ENCODE results near the gene AP2A2. TPM values are rescaled to one million over a fixed set of nuclear protein-coding genes. Genes with fewer than 3 reads are reported as not detected.

The AP2A2 gene
- total and polyA plus RNA-seq, 2 donors (not counting 1 experiment from before 2014, with no cell fraction given), result 53.1 to 57.0 TPM

DNA sequence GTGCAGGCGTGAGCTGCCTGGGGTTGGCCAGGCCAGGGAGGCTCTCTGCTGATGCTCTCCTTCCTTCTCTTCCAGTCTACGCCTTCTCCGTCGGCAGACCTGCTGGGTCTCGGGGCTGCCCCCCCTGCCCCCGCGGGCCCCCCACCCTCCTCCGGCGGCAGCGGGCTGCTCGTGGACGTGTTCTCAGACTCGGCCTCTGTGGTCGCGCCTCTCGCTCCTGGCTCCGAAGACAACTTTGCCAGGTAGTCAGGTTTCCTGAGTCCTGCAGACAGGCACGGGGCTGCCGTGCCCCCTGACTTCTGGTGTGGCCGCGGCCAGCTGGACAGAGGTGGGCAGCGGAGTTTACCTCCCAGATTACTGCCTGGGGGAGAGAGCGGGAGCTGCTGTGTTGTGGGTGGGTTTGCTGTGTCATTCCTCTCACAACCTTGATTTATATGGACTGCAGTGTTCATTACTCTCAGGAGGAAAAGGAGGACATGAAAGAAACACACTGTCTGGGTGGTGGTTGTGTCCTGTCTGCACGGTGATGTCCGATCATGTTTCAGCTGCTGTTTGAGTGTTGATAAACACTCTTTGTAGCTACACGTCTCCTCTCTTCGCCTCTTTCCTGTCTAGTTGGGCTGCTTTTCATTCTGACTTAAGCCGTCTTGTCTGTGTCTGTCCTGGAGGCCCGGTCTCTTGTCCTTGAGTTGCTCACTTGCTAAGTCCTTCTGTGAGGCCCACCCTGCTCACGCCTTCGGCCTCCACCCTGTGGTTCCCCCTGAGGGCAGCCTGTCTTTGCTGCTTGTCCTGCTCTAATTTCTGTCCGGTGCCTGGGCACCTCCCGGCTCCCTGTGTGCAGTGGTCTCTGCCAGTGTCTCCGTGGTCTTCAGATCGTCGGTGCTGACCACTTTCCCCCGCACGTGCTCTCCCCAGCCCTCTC is 74.9 kb downstream of the AP2A2 start:
- no peak overlapping the region for H3K9ac ChIP-seq (ENCODE audit: low read length)
- TF ChIP-seq CTCF (IDR thresholded peaks at IDR 0.05), result no peak
- no peak for TF ChIP-seq EZH2 (IDR thresholded peaks at IDR 0.05; ENCODE audit: borderline replicate concordance, insufficient read depth, low read depth, low read length, poor library complexity, severe bottlenecking)
- intact Hi-C loops (cut with micrococcal nuclease), result no loop called here
- no peak overlapping the region for H2AFZ ChIP-seq (ENCODE audit: insufficient read depth, low read depth, low read length, poor library complexity, severe bottlenecking)
- no peaks in the 10 kb centered on the region for H3K27me3 ChIP-seq (replicated peaks in 1 of 4; ENCODE audit: control extremely low read depth in 1 of 4, control insufficient read depth in 3 of 4, insufficient read depth in 4 of 4, low read length in 3 of 4)
- CTCF ChIA-PET, result no interaction called here
- DNase-seq, result no peak
- H3K79me2 ChIP-seq (ENCODE audit: control insufficient read depth, insufficient read depth, low read length), result peaks cover 8% of the 10 kb centered on the region
- no peak overlapping the region for H3K4me2 ChIP-seq (replicated peaks; ENCODE audit: low read depth, low read length, poor library complexity, severe bottlenecking)
- no peaks in the 10 kb centered on the region for H3K4me1 ChIP-seq (ENCODE audit: control insufficient read depth in 2 of 2, insufficient read depth in 2 of 2, low read length in 2 of 2)
- H3K36me3 ChIP-seq (replicated peaks in 1 of 2; ENCODE audit: control extremely low read depth in 1 of 2, control insufficient read depth in 1 of 2, extremely low read depth in 1 of 2, insufficient read depth in 2 of 2, low read length in 1 of 2), result peaks cover 2 to 48% of the 10 kb centered on the region in 2 experiments
- no peak for ATAC-seq (ENCODE audit: low read depth)
- Mint-ChIP-seq H3K4me3 (no peak overlapping the region), H3K9me3 (ENCODE audit: insufficient read depth) (no peaks in the 10 kb centered on the region), H3K27me3 (no peaks in the 10 kb centered on the region), H3K27ac (no peak overlapping the region), H3K4me1 (peaks cover 7% of the 10 kb centered on the region)
- no peak overlapping the region for H3K27ac ChIP-seq (ENCODE audit: low read length in 2 of 2)
- POLR2A ChIA-PET, result no interaction called here
- peaks cover 21% of the 10 kb centered on the region for H4K20me1 ChIP-seq (ENCODE audit: control insufficient read depth, insufficient read depth, low read length, poor library complexity, severe bottlenecking)
- H3K9me3 ChIP-seq (ENCODE audit: control extremely low read depth in 1 of 3, control insufficient read depth in 2 of 3, insufficient read depth in 1 of 3, low read length in 2 of 3), result no peaks in the 10 kb centered on the region
- H3K4me3 ChIP-seq (ENCODE audit: control extremely low read depth in 1 of 5, extremely low read depth in 1 of 5, insufficient read depth in 1 of 5, low read depth in 2 of 5, low read length in 4 of 5), result no peak overlapping the region
- WGBS (ENCODE audit: insufficient coverage), result 98% methylated on average over 30 of the region's 38 CpGs

Data from B cell (primary cell).